Testis (tissue), 2 donors: ENCODE data around the gene CCDC192.

Source experiments
- CTCF ChIP-seq, 3 experiments: fragments of 450-650 bp in 2 of 3; fragments of 200-600 bp in 1 of 3; sonication (generic) in 1 of 3; IDR thresholded peaks; one replicate each; pipeline ENCODE4 v1.5.1; 2016 to 2019; ENCODE audit warnings: antibody characterized with exemption in 3 of 3, mild to moderate bottlenecking in 2 of 3, moderate library complexity in 1 of 3
- POLR2A ChIP-seq: fragments of 450-650 bp; IDR thresholded peaks from one replicate; pipeline ENCODE4 v1.6.1; 2017; ENCODE audit warnings: antibody characterized with exemption, mild to moderate bottlenecking, moderate library complexity

- no peak for TF ChIP-seq CTCF (IDR thresholded peaks at IDR 0.05)
- TF ChIP-seq POLR2A: no peak
Observed at GRCh38 chr5:127985811-127986325, 282.7 kb downstream of the CCDC192 start.
